Bone marrow (tissue), 2 donors: ENCODE measurements around the gene CAMSAP1.
"Not testable (repeated sequence)": the region's sequence is repeated elsewhere in the genome, so short reads cannot be mapped to it uniquely, and the experiment has no call there.

Experiments
- DNase-seq, 2 donors: peaks; one replicate each; lab custom pipeline; 2025; lab: John Stamatoyannopoulos, UW

Gene CAMSAP1

GRCh38 chr9:135901031-135901758, 6.2 kb downstream of the CAMSAP1 start:
- DNase-seq = no peak

- DNase-seq = no peak
These were observed 8.5 kb downstream of the CAMSAP1 start for GRCh38 chr9:135898634-135899407.

GRCh38 chr9:135896626-135897025, 10.7 kb downstream of the CAMSAP1 start:
- no peak for DNase-seq

GRCh38 chr9:135896205-135896604, 11.1 kb downstream of the CAMSAP1 start:
- DNase-seq = peak in 1 of 2 donors; percentile 30

GRCh38 chr9:135895202-135895848, 12.0 kb downstream of the CAMSAP1 start:
- DNase-seq = no peak

- no peak for DNase-seq
These were observed 14.2 kb downstream of the CAMSAP1 start for GRCh38 chr9:135893104-135893503.

- DNase-seq = not testable (repeated sequence)
These were observed 15.0 kb downstream of the CAMSAP1 start for GRCh38 chr9:135892327-135892726.

- no peak for DNase-seq
These were observed 16.2 kb downstream of the CAMSAP1 start for GRCh38 chr9:135891027-135891631.

- DNase-seq = no peak
These were observed 16.9 kb downstream of the CAMSAP1 start for GRCh38 chr9:135890190-135891026.

GRCh38 chr9:135889564-135890189, 17.7 kb downstream of the CAMSAP1 start:
- no peak for DNase-seq

- DNase-seq = no peak
These were observed 18.5 kb downstream of the CAMSAP1 start for GRCh38 chr9:135888766-135889394.

GRCh38 chr9:135888126-135888765, 19.1 kb downstream of the CAMSAP1 start:
- no peak for DNase-seq

GRCh38 chr9:135887585-135888050, 19.7 kb downstream of the CAMSAP1 start:
- DNase-seq = peak; percentile 28 to 78

GRCh38 chr9:135887021-135887507, 20.3 kb downstream of the CAMSAP1 start:
- DNase-seq = peak in 1 of 2 donors; percentile 36

GRCh38 chr9:135886147-135886981, 21.0 kb downstream of the CAMSAP1 start:
- no peak for DNase-seq

GRCh38 chr9:135885100-135885853, 22.1 kb downstream of the CAMSAP1 start:
- no peak for DNase-seq

GRCh38 chr9:135884328-135885035, 22.9 kb downstream of the CAMSAP1 start:
- no peak for DNase-seq
